Globus pallidus (tissue), 1 donor: ENCODE results near the gene LRMDA.

ENCODE experiments used
- DNase-seq: peaks from one replicate; pipeline ENCODE4 v3.0.0-alpha.2; 2015; ENCODE audit warnings: low spot score

The LRMDA gene

GRCh38 chr10:75449382-75450074, 18.1 kb downstream of the LRMDA start:
- DNase-seq: no peak

DNA sequence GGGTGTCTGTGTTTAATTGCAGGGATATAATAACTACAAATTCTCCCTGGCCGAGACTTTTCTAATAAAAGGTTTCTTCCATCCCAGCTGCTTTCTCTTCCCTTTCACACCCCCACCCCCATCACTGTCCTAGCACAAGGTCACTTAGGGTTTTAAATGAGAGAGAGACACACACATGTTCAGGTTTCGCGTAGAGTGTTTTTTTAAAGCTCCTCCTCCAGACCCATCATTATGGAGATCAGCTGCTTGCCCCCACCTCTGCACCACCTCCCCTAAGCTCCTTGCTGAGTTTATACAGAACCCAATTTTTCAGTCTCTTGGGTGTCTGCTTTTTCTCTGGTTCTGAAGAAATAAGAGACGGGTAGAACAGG, 18.6 kb downstream of the LRMDA start:
- no peak for DNase-seq

- no peak for DNase-seq
These were observed 19.5 kb downstream of the LRMDA start for GRCh38 chr10:75450644-75451640.

- DNase-seq: no peak
These were observed 20.4 kb downstream of the LRMDA start for GRCh38 chr10:75451831-75452230.

DNA sequence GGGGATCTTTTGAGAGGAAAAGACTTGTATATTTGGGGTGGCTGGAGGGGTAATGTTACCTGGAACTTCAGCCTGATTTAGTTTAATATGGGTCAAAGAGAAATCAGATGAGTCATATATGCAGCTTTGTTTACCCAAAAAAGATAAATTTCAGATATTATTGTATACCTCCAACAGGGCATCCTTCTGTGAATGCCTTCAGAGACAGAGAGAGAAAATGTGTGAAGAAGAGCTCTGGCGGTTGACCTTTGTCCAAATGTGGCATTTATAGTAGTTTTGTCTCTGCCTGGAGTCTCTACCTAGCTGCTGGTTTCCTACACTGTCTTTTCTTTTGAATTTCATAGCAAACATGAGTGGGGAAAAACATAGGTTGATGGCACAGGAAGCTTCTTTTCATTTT, 21.6 kb downstream of the LRMDA start:
- DNase-seq: no peak

GRCh38 chr10:75456122-75456521, 24.7 kb downstream of the LRMDA start:
- no peak for DNase-seq

- DNase-seq: no peak
These were observed 28.6 kb downstream of the LRMDA start for GRCh38 chr10:75460059-75460458.

DNA sequence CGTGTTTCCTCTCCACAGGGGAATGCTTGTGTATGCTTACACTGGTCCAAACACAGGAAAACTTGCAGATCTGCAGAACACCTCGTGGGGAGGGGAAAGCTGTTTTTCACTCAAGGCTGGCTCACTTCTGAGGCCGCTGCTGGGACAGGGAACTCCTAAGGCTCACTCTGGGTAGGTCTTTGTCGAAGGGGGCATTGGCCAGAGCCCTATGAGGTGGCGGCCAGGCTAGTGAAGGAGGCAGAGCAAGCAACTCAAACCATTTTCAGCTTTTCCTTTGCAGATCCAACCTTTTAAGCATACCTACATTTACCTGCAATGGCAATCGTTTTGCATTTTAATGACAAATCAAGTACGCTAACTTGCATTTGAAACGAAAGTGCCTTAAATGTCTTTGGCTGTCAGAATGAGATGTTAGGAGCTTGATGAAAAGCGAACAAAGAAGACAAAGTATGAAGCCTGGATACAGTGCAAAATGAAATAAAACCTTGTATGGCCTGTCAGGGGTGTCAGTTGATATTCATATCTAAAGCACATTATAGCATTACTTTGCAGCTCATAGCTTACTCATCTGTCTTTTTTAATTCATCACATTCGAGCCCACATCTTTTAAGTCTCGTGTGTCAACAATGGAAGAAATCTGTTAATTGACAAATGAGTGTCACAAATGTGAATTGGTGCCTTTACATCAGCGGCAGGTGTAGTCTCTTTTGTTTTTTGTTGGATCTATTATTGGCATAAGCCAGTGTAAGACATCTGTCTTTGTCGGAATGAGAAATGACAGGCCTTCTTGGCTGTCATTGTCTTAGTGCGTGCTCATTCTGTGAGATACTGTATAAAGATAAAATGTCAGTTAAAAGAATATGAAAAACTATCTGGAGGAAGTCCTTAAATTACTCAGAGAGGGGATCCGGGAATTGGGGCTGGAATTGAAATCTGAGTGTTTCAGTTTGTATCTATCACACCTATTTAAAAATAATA, 30.5 kb downstream of the LRMDA start:
- no peak for DNase-seq

DNA sequence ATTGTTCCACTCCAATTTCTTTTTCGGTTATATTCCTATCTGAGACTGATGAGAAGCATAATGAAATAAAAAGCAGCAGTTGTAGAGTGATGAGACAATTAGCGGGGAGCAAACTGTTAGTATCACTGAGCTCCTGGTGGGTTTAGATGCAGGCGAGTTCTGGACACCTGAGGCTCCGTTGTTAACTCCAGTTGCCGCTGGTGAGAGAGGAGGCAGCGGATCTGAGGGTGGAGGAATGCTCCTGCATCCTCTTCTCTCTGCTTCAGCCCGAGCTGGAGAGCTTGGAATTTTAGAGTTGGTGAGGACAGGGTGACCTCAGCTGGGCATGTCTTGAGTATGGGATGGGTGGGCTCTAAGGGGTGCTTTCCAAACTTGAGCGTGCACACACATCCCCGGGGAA, 31.4 kb downstream of the LRMDA start:
- no peak for DNase-seq

GRCh38 chr10:75464478-75465449, 33.3 kb downstream of the LRMDA start:
- no peak for DNase-seq

- DNase-seq: no peak
These were observed 34.0 kb downstream of the LRMDA start for GRCh38 chr10:75465450-75465827.

DNA sequence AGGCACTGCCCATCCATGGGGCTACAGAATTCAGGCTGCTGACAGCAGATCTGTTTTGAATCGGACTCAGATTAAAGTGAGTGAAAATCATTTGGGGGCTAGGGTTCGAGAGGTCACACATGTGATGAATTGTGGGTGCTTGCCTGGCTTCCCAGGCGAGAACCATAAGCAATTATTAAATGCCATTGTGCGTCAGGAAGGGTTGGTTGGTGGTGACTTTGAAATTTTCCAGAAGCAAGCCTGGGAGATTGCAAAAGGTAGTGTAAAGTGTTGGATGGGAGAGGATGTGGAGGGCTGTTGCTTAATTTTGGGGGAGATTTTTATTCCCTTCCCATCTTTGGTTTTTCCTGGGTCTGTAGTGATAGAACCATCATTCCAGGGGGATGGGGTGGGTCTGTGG, 34.6 kb downstream of the LRMDA start:
- DNase-seq: no peak

- DNase-seq: no peak
These were observed 35.5 kb downstream of the LRMDA start for GRCh38 chr10:75466886-75467285.

DNA sequence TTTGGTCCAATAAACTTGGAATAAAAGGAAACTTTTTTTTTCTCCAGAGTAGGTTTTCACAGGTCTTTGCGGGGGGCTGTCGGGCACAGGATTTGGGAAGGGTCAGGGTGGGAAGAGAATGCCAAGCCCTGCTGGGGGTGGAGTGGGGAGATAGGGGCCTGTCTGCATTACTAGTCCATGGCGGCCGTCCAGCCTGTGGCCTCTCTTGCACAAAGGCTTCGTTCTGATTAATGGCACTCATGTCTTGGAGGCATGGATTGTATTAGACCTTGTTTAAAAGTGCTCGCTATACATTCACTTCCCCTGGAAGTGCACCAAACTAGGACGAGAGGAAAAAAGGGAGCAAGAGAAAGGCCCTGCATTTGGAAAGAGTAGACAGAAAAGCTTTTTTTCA, 37.2 kb downstream of the LRMDA start:
- no peak for DNase-seq

- DNase-seq: no peak
These were observed 37.7 kb downstream of the LRMDA start for GRCh38 chr10:75469006-75469616.

- DNase-seq: no peak
These were observed 39.5 kb downstream of the LRMDA start for GRCh38 chr10:75470901-75471300.

DNA sequence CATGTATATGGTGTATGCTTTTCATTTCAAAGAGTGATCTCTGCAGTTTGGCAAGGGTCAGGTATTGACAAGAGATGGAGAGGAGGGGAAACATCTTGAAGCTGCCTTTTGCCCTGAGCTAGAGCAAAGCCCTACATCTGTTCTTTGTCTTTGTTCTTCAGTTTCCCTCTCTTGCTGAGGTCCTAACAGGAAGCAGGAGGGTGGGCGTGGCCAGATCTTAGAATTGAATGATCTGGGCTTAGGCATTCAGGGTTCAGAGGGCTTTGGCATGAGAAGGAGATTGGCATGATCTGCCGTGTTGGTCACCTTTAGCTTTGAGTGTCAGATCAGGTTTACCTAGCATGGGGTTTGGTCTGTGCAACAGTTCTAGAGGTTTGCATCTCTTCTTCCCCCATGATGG, 41.3 kb downstream of the LRMDA start:
- DNase-seq: no peak

GRCh38 chr10:75474106-75474505, 42.7 kb downstream of the LRMDA start:
- no peak for DNase-seq

GRCh38 chr10:75475460-75476182, 44.2 kb downstream of the LRMDA start:
- DNase-seq: no peak

GRCh38 chr10:75476569-75476968, 45.1 kb downstream of the LRMDA start:
- DNase-seq: no peak
